Omental fat pad (tissue), 4 donors: ENCODE results near the gene NR5A1. TPM values are rescaled to one million over a fixed set of nuclear protein-coding genes. Genes with fewer than 3 reads are reported as not detected.

Source experiments
- ATAC-seq: fragments of 150-250 bp; one replicate; pipeline ENCODE4 v1.9.1; 2016; ENCODE audit warnings: mild to moderate bottlenecking, moderate library complexity; ENCODE audit not compliant: low FRiP score
- DNase-seq: peaks from one replicate; pipeline ENCODE4 v3.0.0-alpha.2; 2019; ENCODE audit warnings: low spot score
- CTCF ChIP-seq, 3 donors: fragments of 450-650 bp; IDR thresholded peaks; one replicate each; pipeline ENCODE4 v1.5.1; 2016 to 2017; ENCODE audit warnings: antibody characterized with exemption in 3 of 3, mild to moderate bottlenecking in 3 of 3, moderate library complexity in 2 of 3
- total RNA-seq, 4 donors: library from RNA; depleted of rRNA; stranded (reverse); fragments of >200 nt; gene quantifications; one replicate each; pipeline ENCODE4 v1.1.0, GENCODE V29; 2016

The NR5A1 gene
- total RNA-seq, 4 donors from 2014 or later: not detected

GRCh38 chr9:124495126-124496074 is 11.8 kb downstream of the NR5A1 start:
- ATAC-seq (no peak), DNase-seq (no peak)
- TF ChIP-seq CTCF (IDR thresholded peaks at IDR 0.05): no peak

GRCh38 chr9:124493794-124494479 is 13.3 kb downstream of the NR5A1 start:
- no peak for ATAC-seq
- DNase-seq: no peak
- no peak for TF ChIP-seq CTCF (IDR thresholded peaks at IDR 0.05)

- ATAC-seq: no peak
- DNase-seq: no peak
- no peak for TF ChIP-seq CTCF (IDR thresholded peaks at IDR 0.05)
Observed at GRCh38 chr9:124493218-124493617, 14.0 kb downstream of the NR5A1 start.

GRCh38 chr9:124492818-124493217 is 14.4 kb downstream of the NR5A1 start:
- no peak for ATAC-seq
- TF ChIP-seq CTCF (IDR thresholded peaks at IDR 0.05): no peak

GRCh38 chr9:124491049-124491975 is 15.9 kb downstream of the NR5A1 start:
- ATAC-seq (no peak), DNase-seq (no peak)
- TF ChIP-seq CTCF (IDR thresholded peaks at IDR 0.05): no peak

More at GRCh38 chr9:124492818-124493217, 14.4 kb downstream of the NR5A1 start:
- DNase-seq: no peak

- no peak for TF ChIP-seq CTCF (IDR thresholded peaks at IDR 0.05)
- no peak for ATAC-seq
Observed at GRCh38 chr9:124490004-124490403, 17.2 kb downstream of the NR5A1 start.

More at GRCh38 chr9:124490004-124490403, 17.2 kb downstream of the NR5A1 start:
- no peak for DNase-seq
